DMS53 (cell line): ENCODE data around the gene SPDYE6.
"Not testable (repeated sequence)": the region's sequence is repeated elsewhere in the genome, so short reads cannot be mapped to it uniquely, and the experiment has no call there.

Experiments
- DNase-seq: peaks from one replicate; lab custom pipeline; 2025; lab: John Stamatoyannopoulos, UW

SPDYE6 gene

DNA sequence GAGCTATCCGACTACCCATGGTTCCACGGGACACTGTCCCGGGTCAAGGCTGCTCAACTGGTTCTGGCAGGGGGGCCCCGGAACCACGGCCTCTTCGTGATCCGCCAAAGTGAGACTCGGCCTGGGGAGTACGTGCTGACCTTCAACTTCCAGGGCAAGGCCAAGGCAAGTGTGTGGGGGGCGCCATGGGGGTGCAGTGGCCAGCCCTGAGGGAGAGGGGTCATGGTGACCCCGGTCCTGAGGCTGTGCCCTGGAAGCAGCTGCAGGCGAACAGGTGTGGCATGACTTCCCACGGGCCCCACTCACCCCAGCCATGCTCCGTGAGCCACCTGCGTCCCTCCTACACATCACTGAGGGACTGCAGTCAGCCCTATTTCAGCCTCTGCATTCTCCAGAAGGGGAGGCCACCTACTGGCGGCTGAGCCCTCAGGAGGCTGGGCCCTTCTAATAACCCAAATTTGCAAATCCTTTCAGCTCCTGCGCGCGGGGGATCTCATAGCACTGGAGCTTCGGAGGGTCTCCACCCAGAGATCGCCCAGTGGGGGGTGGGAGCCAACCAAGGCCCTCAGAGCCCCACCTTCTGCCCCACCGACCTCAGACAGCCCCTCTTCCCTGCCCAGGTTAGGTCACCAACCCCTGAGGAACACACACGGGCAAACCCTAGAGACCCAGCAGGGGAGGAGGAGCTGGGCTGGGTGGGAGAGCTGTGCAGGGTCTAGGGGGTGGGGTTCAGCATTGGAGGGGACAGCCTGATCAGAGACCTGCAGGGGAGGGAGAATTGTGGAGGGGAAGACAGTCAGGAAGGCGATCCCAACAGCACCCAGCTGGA lies 38.8 kb downstream of the SPDYE6 start:
- no peak for DNase-seq

DNA sequence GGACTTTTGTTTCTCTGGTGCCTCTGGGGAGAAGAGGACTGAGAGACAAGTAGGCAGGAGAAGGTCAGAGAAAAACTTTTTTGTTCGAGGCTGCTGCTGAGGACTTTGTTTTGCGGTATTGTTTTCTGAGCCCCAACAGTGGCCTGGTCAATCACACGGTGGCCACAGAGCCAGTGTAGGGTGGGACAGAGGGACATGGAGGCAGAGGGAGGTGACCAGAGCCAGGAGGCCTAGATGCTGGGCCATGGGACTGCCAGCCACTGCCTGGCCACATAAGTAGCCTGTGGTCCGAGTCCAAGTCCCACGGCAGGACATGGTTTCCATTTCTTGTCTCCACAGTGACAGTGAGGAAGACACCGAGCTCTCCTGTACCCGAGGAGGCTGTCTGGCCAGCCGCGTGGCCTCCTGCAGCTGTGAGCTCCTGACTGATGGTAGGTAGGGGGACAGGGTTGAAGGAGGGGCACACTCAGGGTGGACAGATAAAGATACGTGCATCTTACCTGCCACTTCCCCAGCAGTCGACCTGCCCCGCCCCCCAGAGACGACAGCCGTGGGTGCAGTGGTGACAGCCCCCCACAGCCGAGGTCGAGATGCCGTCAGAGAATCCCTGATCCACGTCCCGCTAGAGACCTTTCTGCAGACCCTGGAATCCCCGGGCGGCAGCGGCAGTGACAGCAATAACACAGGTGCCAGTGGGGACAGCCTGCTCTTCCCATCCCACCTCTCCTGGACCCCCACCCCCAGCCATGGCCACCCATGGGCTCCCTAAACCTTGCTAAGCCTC lies 42.1 kb downstream of the SPDYE6 start:
- no peak for DNase-seq

DNA sequence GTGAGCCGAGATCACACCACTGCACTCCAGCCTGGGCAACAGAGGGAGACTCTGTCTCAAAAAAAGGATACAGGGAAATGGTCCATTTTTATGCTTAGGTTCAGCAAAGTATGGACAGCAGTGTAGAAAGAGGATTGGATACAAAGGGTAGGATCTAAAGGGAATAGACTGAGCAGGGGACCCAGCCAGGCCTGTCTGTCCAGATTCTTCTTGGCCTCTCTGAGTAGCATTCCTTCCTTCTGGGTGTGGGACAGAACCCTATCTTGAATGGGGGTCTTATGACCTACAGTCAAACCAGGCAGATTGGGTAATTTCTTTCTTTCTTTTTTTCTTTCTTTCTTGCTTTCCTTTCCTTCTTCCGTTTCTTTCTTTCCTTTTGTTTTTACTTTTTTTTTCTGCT lies 43.9 kb downstream of the SPDYE6 start:
- DNase-seq, result no peak

DNA sequence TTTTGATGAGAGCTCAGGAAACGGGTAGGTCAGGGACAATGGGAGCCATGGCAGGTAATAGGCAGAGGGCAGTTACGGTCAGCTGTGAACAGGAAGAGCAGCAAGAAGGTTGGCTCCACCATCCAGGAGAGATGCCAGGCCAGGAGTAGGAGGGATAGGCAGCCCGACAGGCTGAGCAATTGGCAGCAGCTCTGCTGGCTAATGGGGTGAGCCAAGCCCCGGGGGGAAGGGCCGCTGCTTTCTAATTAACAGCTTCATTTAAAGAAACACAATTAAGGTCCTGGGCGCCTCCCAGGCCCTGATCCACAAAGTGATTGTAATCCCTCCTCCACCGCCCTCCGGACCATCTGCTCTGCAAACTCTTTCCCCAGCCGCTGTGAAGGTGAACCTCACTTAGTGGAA lies 45.8 kb downstream of the SPDYE6 start:
- DNase-seq, result no peak

DNA sequence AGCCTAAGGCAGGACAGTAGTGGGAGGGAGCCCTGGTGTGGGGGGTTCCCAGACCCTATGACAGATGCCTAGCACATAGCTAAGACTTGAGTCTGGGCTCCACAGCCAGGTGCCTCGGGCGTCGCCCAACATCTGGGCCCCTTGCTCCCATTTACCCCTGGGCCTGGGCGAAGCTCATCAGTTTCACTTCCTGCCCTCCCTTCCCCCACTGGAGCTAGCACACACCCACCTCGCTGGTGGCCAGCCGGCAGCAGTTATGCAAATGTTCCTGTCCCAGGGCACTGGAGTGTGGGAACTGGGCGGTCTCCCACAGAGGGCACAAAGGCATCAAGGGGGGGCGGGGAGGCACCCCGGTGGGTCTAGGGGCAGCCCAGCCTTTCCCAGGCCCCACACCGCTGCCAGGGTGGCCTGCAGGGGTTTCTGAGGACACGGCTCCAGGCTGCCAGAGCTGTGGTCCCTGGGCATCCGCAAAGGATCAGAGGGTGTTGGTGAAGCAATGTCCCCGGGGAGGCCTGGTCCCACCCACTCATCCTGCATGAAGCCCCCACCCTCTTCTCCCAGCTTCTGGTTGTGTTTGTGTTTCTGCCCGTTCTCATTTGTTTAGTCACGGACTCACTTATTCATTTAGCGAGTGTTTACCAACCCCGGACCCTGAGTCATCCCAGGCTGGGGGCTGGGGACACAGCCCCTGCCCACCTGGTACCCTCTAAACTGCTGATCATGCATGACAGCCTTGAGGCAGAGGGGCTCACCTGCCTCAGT lies 49.1 kb downstream of the SPDYE6 start:
- DNase-seq, result peak; percentile 95

DNA sequence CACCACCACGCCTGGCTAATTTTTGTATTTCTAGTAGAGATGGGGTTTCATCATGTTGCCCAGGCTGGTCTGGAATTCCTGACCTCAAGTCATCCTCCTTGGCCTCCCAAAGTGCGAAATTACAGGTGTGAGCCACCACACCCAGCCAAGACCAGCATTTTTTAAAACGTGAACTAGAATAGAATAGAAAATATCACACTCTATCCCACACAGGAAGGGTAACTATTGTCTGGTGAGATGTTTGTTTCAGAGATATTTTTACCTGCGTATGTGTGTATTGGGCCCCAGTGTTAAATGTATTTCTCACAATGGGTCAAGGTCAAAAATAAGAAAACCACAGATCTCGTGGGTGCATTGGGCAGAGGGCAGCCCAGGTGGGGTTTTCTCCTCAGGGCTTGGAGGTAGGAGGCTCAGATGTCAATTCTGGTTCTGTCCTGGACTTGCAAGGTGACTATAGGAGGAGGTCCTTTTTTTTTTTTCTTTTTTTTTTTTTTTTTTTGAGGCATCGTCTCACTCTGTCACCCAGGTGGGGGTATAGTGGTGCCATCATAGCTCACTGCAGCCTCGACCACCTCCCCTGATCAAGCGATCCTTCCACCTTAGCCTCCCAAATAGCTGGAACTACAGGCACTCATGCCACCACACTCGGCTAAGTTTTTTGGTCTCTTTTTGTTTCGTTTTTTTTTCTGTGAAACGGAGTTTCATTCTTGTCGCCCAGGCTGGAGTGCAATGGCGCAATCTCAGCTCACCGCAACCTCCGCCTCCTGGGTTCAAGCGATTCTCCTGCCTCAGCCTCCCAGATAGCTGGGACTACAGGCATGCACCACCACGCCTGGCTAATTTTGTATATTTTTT lies 50.6 kb downstream of the SPDYE6 start:
- no peak for DNase-seq

DNA sequence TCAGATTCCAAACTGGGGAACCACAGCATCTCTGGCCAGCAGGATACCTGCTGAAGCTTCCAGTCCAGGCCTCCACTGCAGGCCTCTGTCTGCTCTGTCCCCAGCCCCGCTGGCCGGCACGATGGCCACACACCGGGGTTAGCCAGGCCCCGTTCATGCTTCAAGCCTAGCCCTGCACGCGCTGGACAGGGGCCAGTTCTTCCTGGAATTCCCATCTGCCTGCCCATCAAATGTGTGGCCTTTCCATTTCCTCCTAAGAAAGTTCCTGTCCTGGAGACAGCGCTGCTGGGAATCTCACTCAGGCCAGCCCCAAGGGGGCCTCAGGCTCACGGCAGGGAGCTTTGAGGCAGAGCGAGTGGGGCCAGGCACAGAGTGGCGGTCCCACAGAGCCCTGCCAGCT lies 51.6 kb downstream of the SPDYE6 start:
- DNase-seq, result no peak

DNA sequence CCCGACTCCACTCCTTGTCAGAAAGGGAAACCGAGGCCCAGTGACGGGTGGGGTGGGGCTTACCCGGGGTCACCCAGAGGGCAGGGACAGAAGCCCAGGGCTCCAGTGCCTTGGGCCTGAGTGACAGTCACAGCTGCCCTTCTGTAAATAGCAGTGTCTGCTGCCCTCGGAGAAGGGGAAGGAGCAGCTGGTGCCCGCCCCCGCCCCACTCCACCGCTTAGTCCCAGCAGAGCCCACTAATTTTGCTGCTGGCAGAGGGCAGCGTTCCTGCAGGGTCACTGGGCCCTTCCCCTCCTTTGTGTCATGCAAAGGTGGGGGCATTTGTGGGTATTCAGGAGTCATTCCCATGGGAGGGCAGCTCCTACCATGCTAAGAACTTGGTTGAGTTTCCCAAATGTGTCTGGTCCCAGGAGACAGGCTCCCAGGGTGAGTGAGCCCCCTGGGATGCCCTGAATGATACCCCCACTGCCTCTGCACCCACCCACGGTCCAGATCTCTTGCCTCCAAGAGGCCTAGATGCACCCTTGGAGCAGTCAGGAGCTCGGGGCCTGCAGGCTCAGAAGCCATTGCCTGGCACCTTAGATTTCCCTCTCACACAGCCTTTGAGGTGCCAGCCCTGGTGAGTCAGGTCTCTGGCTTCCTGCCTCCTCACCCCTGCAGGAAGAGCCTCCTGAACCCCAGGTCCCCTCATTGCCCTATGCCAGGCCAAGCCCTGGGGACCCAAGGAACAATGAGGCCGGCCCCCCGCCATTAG lies 52.4 kb downstream of the SPDYE6 start:
- DNase-seq, result peak; percentile 70

DNA sequence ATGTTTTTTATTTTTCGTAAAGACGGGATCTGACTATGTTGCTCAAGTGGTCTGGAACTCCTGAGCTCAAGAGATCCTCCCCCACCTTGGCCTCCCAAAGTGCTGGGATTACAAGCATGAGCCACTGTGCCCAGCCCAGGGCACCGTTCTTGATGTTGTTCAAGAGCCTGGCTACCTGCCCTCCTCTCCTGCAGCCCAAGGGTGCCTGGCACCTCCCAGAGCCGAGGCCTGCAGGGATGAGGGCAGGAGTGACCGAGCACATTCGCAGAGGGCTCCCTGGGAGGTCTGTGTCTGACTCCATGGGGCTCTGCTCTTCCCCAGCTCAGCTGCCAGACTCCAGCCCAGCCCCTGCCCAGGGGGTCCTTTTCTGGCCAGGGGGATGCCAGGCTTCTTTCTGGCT lies 54.2 kb downstream of the SPDYE6 start:
- DNase-seq, result no peak

DNA sequence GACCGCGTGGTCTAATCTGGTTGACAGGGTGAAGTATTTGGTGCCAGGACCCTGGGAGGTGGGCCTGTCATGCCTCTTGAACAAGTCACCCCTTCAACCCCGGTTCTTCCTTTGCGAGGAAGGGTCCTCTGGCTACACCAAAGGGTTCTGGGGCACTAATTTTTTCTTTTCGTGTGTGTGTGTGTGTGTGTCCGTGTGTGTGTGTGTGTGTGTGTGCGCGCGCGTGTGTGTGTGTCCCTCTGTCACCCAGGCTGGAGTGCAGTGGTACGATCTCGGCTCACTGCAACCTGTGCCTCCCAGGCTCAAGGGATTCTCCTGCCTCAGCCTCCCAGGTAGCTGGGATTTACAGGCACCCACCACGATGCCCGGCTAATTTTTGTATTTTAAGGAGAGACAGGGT lies 54.9 kb downstream of the SPDYE6 start:
- not testable (repeated sequence) for DNase-seq

DNA sequence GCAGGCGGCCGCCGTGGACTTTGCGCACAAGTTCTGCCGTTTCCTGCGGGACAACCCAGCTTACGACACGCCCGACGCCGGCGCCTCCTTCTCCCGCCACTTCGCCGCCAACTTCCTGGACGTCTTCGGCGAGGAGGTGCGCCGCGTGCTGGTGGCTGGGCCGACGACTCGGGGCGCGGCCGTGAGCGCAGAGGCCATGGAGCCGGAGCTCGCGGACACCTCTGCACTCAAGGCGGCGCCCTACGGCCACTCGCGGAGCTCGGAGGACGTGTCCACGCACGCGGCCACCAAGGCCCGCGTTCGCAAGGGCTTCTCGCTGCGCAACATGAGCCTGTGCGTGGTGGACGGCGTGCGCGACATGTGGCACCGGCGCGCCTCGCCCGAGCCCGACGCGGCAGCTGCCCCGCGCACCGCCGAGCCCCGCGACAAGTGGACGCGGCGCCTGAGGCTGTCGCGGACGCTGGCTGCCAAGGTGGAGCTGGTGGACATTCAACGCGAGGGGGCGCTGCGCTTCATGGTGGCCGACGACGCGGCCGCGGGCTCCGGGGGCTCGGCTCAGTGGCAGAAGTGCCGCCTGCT lies 55.5 kb downstream of the SPDYE6 start:
- no peak for DNase-seq

DNA sequence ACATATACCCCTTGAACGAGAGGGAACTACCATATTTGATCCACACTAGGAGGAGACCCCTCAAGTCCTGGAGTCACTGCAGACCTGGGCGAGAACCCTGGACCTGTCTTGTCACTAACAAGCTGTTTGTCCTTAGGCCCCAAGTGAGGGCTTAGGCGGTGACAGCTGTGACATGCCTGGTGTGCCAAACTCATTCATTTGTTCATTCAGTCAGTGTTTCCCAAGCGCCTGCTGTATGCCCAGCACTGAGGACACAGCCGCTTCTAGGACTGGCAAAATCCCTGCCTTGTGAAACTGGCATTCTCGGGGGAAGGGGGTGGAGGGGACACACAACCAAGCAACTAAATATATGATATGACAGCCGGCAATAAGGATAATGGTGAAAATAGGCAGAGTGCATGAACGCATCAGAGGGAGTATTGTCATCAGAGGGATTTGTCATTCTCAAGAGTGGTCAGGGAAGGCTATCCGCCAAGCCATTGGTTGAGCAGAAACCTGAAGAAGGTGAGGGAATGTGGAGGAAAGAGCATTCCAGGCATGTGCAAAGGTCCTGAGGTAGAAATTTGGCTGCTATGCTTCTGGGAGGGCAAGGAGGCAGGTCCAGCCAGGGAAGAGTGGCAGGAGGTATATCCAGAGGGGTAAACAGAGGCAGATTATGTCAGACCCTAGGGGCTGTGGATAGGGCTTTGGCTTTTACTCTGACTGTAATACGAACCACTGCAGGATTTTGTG lies 58.6 kb downstream of the SPDYE6 start:
- no peak for DNase-seq

DNA sequence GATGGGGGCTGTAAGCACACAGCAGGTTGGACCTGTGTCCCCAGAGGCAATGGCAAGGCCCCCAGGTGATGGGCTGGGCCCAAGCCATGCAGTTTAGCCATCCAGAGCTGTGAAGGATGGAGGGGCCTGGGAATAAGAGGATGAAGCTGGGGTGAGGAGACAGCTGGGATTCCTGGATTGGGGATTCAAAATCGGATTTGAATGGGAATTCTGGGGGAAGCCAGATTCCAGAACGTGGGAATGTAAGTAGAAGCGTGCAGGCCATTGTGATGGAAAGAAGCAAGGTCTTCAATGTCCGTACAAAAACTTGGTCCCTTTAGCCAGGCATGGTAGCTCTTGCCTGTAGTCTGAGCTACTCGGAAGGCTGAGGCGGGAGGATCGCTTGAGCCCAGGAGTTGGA lies 59.7 kb downstream of the SPDYE6 start:
- no peak for DNase-seq

DNA sequence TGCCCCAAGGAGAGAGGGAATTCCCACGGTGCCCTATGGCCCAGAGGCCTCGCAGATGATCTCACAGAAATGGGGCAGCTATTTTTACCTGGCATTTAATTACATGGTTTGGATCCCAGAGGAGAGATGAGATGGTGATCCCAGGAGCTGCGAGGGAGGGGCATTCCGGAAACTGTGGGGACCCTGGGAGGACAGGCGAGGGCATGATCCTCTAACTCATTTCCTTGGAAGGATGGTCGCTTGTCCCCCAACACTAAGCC lies 60.1 kb downstream of the SPDYE6 start:
- no peak for DNase-seq
